HTERT RPE-1 (cell line): ENCODE data around the gene STK11.
"Not testable (repeated sequence)": the region's sequence is repeated elsewhere in the genome, so short reads cannot be mapped to it uniquely, and the experiment has no call there.

Experiments
- in situ Hi-C: fragments of 300-500 bp; cut with MboI; formaldehyde crosslinking; loops from 4 replicates; pipeline ENCODE4 v1.14.3; 2020; ENCODE audit warnings: low sequenced_read_pairs

The STK11 gene

DNA sequence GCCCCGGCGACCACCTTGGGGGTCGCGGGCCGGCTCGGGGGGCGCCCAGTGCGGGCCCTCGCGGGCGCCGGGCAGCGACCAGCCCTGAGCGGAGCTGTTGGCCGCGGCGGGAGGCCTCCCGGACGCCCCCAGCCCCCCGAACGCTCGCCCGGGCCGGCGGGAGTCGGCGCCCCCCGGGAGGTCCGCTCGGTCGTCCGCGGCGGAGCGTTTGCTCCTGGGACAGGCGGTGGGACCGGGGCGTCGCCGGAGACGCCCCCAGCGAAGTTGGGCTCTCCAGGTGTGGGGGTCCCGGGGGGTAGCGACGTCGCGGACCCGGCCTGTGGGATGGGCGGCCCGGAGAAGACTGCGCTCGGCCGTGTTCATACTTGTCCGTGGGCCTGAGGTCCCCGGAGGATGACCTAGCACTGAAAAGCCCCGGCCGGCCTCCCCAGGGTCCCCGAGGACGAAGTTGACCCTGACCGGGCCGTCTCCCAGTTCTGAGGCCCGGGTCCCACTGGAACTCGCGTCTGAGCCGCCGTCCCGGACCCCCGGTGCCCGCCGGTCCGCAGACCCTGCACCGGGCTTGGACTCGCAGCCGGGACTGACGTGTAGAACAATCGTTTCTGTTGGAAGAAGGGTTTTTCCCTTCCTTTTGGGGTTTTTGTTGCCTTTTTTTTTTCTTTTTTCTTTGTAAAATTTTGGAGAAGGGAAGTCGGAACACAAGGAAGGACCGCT lies 729 bp downstream of the STK11 start:
- in situ Hi-C loops, result no loop called here

DNA sequence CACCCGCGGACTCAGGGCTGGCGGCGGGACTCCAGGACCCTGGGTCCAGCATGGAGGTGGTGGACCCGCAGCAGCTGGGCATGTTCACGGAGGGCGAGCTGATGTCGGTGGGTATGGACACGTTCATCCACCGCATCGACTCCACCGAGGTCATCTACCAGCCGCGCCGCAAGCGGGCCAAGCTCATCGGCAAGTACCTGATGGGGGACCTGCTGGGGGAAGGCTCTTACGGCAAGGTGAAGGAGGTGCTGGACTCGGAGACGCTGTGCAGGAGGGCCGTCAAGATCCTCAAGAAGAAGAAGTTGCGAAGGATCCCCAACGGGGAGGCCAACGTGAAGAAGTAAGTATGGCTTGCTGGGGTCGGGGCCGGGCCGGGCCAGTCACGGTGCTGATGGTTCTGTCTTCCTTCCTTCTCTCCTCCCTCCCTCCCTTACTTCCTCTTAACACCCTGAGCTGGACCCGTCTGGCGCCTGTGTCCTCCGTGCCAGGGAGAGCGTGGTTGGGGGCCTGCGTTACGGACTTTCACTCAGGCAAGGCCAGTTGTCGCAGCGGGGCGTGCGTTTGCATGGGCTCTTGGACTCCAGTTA lies 1.4 kb downstream of the STK11 start:
- in situ Hi-C loops, result no loop called here

- in situ Hi-C loops, result not testable (repeated sequence)
Observed at GRCh38 chr19:1208830-1209229, 3.3 kb downstream of the STK11 start.

GRCh38 chr19:1210227-1210538 lies 4.6 kb downstream of the STK11 start:
- in situ Hi-C loops, result no loop called here

DNA sequence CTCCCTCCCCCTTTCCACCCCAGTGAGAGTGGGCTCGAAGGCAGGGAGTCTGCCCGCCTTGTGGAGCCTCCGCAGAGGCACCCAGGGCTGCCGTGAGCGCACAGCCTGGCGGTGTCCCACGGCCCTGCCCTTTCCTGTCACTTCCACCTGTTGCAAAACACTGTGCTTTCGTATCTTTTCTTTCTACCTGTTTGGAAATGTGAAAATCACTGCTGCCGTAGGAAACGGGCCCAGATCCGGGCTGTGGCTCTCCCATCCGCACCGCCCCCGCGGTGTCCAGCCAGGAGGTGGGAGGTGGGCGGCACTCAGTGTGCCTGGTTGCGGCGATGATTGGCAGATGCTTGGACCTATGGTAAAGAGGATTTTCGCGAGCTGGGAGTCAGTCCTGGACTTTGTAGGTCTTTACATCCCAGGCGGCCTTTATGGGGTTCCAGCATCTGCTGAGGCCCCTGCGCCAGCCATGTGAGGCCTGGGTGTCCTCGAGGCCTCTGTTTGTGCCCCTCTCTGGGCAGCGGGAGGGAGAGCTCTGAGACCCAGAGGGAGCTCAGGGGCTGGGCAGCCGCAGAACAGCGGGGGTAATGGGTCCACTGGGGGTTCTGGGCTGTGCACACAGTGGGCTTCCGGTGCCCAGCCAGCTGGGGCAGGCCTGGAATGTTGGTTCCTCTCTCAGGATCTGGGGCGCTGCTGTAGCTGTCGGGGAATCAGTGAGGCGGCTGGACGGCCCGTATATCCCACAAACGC lies 6.1 kb downstream of the STK11 start:
- in situ Hi-C loops, result no loop called here

DNA sequence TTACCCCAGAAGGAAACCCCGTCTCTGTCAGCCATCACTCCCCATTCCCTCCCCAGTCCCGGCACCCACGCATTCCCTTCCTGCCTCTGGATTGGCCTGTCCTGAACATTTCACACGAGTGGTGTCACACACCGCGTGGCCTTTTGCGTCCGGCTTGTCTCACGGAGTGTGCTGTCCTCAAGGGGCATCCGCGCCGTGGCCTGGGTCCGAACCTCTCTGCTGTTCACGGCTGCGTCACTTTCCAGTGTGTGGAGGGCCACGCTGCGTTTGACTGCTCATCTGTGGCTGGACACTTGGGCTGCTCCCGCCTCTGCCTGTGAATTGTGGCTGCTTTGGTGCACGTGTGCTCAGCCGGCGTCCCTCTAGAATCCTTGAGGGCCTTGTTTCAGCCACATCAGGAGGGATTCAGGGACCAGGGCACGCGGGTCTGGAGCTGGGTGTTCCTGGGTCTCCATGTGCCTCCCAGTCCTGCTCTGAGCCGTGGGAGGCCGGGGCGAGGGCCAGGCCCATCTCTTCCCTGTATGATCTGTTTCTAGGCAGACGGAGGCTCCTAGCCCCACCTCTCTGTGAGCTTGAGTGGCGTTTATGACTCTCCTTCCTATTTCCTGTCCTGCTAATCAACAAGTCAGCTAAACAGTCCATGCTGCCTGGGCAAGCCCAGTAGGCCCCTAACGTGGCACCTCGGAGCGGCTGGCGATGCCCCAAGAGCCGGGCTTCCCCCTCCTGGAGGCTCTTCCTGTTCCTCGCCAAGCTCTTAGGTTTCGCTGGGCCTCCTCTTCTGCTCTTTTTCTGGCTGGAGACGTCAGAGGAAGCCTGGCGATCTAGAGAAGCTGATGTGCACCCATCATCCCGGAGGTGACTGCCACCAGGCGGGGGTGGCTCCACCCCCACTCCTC lies 8.1 kb downstream of the STK11 start:
- in situ Hi-C loops, result no loop called here

GRCh38 chr19:1214299-1214861 lies 8.8 kb downstream of the STK11 start:
- in situ Hi-C loops, result no loop called here

GRCh38 chr19:1214862-1215731 lies 9.5 kb downstream of the STK11 start:
- in situ Hi-C loops, result no loop called here

DNA sequence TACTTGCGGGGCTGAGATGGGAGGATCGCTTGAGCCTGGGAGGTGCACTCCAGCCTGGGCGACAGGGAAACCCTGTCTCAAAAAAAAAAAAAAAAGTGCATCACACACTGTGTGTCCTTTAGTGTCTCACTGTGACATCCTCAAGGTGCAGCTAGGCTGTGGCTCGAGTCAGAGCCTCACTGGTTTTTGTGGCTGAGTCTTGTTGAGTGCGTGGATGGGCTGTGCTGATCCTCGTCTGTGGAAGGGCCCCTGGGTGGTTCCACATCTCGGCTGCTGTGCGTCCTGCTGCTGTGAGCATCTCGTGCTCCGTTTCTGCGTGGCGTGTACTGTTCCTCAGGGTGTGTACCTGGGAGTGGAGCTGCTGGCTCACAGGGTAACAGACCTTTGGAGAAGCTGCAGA lies 11.2 kb downstream of the STK11 start:
- in situ Hi-C loops, result no loop called here

DNA sequence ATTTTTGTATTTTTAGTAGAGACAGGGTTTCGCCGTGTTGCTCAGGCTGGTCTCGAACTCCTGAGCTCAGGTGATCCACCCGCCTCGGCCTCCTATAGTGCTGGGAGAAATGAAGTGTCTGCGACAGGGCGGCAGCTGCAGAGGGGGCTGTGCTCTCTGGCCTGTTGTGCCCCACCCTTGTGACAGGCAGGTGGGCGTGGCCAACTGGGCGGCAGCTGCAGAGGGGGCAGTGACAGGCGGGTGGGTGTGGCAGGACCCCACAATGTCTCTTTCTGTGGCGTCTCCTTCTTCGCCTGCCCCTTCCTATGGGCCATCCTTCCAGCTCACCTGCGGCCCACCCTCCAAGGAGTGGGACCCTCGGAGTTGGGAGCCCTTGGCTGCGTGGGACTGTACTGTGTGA lies 11.8 kb downstream of the STK11 start:
- in situ Hi-C loops, result no loop called here

- in situ Hi-C loops, result no loop called here
Observed at GRCh38 chr19:1218751-1219567, 13.4 kb downstream of the STK11 start.

DNA sequence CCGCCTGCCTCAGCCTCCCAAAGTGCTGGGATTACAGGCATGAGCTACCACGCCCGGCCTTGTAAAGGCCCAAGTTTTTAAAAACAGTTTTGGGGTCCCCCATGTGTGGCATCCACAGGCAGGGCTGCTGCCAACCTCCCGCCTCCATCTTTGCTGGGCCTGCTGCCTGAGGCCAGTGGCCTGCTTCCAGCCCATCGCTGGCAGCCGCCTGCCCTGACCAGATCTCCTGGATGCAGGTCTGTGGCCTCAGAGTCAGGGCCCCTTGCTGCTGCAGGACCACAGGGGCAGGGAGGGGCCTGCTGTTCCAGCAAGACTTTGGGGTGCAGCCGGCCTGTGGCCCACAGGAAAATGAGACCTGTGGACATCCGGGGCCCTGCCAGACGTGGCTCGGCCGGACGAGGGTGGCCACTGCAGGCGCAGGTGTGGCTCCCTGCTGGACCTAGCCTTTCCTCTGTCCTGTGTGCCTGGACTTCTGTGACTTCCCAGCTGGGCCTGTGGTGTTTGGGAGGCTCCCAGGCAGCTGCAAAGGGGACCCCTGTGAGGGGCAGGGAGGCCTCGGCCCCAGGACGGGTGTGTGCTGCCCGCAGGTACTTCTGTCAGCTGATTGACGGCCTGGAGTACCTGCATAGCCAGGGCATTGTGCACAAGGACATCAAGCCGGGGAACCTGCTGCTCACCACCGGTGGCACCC lies 14.4 kb downstream of the STK11 start:
- in situ Hi-C loops, result no loop called here

- in situ Hi-C loops, result no loop called here
Observed at GRCh38 chr19:1220477-1220930, 14.9 kb downstream of the STK11 start.

GRCh38 chr19:1220976-1221903 lies 15.7 kb downstream of the STK11 start:
- in situ Hi-C loops, result no loop called here

- in situ Hi-C loops, result no loop called here
Observed at GRCh38 chr19:1221904-1222255, 16.3 kb downstream of the STK11 start.

GRCh38 chr19:1222394-1222793 lies 16.8 kb downstream of the STK11 start:
- in situ Hi-C loops, result no loop called here

- in situ Hi-C loops, result no loop called here
Observed at GRCh38 chr19:1223018-1223855, 17.7 kb downstream of the STK11 start.
